ENCODE results near the gene RBPJL. TPM values are rescaled to one million over a fixed set of nuclear protein-coding genes. Genes with fewer than 3 reads are reported as not detected.
"Not testable (repeated sequence)": the region's sequence is repeated elsewhere in the genome, so short reads cannot be mapped to it uniquely, and the experiment has no call there.

RBPJL gene
- total RNA-seq, 1 donor from 2014 or later, result not detected

DNA sequence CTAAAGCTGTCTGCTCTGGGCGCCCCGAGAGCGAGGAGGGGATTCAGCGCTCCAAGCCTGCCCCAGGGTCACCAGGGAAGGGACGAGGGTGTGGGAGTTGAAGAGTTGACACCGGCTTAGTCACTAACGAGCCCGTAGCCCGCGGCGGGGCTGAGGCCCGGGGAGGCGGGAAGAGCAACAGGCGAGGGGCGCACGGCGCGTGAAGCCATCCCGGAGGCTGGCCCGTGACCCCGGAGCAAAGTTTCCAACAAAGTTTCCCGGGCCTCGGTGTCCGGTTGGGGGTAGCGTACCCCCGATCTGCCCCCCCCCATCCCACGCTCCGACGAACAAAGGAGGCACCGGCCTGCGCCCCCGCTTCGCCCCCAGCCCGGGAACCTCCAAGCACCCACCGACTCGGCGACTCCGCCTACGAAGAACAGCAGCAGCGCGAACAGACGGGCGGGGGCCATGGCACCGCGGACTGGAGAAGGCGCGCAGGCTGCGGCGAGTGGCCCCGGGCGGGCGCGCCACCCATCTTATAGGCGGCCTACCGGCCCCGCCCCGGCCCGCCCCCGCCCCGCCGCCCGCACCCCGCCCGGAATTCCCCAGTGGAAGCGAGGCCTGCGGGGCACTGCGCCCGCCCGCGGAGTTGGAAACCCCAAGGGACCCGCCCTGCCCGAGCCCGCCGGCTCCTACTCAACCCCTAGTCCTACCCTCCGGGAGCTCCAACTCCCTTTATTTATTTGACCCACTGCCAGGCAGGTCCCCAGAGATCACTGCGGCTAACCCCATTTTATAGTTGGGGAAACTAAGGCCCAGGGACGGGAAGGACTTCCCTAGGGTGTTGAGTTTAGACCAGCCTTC, 41.5 kb downstream of the RBPJL start, which contains the start of gene SDC4:
Gene SDC4 (minus strand): TSS at position 489 of the 843 bp plus-strand sequence. CDS start 40 bp downstream, at position 449.
- DNase-seq (ENCODE audit: low spot score) (peak; percentile 79), ATAC-seq (peak; percentile 85)
- intact Hi-C loops (cut with DNase I), result no loop called here

DNA sequence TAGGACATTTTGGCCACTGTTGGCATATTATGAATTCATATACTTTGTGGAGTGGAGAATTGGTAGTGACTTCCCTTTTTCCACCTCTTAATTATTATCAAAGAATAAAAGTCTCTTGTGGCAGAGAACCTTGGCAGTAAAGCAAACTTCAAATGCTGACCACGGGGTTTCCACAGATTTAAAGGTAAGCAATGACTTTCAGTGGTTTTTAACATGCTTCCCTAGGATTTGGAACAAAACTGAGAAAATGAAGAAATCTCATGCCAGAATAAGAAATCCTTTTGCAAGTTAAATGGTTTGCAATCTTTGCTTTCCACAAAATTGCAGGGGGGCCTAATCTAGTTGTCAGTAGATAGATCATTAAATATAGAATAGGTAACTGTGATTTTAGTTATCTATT, 43.6 kb downstream of the RBPJL start:
- no peak for ATAC-seq
- intact Hi-C loops (cut with DNase I), result no loop called here
- no peak for DNase-seq (ENCODE audit: low spot score)

DNA sequence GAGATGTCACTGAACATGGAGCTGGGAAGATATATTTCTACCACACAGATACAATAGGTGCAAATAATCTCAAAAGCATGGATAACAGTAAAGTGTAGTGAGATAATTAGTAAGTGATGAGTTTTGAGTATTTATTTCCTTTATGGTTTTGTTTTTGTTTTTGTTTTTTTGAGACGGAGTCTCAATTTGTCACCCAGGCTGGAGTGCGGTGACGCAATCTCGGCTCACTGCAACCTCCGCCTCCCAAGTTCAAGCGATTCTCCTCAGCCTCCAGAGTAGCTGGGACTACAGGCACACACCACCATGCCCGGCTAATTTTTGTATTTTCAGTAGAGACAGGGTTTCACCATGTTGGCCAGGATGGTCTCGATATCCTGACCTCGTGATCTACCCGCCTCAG, 44.2 kb downstream of the RBPJL start:
- intact Hi-C loops (cut with DNase I); ATAC-seq; DNase-seq (ENCODE audit: low spot score): not testable (repeated sequence)

DNA sequence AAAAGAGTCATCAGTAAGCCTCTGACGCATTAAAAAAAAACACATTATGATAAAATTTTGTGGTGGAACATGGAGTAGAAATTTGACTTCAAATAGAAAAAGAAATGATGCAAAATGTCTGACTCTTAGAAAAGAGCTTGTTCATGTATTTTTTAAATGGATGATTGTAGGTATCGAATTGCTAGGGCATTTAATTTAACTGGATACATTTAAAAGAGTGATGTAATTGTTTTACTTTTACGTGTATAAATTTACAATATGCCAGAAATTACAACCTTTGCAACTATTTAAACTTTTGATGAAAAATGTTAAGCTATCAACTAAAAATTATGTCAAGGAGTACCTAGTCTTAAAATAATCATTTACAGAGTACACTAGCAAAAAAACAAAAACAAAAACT, 46.1 kb downstream of the RBPJL start:
- ATAC-seq, result no peak
- DNase-seq (ENCODE audit: low spot score), result no peak
- intact Hi-C loops (cut with DNase I), result no loop called here

DNA sequence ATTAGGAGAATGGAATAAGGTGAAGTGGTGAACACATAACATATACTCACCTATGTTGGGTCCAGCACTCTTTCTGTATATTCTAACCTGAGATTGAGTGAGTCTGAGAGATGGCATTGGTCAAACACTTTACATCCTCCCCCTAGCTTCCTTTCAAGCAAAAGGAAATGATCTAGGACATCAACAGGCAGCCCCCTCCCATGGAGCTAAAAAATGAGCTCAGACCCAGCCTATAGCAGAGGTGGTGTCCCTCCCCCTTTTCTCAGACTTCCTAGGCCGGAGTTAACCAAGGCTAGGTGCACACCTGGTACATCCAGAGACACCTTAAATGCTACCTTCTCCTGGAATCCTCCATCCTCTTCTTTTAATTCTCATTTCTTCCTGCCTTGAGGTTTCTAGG, 47.1 kb downstream of the RBPJL start:
- intact Hi-C loops (cut with DNase I), result no loop called here

DNA sequence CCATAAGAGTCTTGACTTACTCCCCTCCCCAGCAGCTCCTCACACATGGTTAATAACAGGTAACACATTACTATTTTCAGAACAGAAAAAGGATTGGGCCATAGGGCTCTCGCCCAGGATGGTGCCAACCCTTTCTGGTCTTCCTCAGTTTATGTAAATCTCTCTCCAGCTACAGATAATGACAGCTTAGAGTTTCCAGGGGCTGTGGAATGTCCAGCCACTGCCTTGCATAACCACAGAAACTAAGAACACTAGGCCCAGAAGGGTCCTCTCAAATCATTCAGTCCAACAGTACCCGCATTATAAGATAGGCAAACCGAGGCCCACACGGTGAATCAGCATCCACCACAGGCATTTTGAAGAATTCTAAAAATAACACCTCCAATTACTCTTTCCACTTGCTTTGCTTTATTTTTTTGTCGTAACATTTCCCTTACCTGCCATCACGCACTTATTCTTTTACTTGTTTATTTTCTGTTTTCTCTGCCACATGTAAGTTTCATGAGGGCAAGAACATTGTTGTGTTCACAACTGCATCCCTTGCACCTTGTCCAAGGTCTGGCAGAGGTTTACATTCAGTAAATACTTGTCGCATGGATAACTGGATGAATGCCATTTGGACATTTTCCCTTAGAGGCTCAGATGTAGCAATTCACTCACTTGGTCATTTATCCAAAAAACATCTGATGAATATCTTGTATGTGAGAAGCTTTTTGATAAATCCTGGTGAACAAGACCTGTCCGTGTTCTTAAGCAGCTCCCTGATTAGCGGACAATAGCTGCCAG, 48.0 kb downstream of the RBPJL start:
- intact Hi-C loops (cut with DNase I), result no loop called here
- ATAC-seq (no peak), DNase-seq (ENCODE audit: low spot score) (no peak)

More for the DNA sequence above, 47.1 kb downstream of the RBPJL start:
- ATAC-seq (no peak), DNase-seq (ENCODE audit: low spot score) (peak; percentile 18)

DNA sequence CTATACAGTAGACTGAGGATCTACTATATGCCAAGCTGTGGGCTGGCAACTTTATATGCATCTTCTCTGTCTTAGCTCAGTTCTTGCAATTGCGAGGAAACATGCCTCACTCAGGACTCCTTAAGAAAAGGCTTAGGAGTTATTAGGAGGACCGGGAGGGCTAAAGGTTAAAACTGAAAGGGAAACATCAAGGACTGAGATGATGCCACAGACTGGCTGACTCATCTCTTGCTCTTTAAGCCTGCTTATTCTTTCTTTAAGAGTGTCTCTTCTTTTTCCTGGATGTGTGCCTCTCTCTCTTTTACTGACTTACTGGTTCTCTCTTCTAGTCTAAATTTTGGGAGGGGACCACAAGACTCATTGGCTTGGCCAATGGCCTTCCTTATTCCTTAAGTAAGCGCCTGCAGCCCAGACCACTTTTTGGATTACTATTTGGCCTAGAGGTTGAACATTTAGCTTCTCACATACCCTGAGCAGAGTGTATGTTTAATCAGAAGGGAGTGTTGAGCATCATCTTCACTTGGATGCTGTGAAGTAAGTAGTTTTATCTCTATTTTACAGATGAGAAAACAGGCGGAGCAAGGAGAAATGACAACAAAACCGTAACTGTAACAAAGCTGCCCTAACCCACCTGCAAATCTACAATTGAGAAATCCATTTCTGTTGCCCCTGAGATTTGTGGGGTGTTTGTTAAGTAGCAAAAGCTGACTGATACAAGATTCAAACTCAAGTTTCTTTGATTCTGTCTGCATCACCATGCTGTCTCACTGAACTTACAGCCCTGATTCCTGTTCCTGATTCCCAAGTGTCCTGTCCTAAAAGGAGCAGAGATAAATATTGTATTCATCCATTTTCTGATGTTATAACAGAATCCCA, 48.8 kb downstream of the RBPJL start:
- no peak for DNase-seq (ENCODE audit: low spot score)
- intact Hi-C loops (cut with DNase I), result no loop called here

DNA sequence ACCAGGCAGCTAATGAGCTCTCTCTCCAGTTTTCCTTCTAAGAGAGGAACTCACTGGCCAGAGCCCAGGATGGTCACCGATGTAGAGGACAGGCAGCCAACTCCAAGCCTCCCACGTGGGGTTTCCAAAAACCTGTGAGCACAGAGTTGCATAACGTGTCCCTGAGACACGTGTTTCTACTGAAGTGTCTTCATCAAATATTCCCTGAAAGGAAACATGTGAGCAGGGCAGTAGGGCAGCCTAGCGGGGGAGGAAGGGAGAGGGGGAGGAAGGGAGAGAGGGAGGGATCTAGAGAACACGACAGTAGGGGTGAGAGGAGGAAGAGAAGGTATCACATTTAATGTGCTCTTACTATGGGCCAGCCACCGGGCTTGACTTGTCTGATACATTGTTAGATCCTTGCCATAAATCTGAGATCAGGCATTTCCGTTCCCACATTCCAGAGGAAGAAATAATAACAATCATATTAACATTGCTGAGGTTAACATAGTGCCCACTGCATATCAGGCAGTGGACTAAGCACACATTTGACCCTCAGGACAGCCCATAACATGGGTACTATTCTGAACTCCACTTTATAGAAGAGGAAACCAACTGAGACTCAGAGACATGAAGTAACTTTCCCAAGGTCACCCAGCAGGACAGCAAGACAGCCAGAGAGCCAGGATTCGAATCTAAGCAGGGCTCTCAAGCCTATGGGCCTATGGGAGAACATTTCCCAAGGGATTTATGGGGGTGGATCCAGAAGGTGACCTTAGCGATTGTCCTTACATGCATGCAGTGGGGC, 51.8 kb downstream of the RBPJL start:
- ATAC-seq, result peak; percentile 79
- peak; percentile 86 for DNase-seq (ENCODE audit: low spot score)
- intact Hi-C loops (cut with DNase I), result no loop called here

More for the DNA sequence above, 48.8 kb downstream of the RBPJL start:
- no peak for ATAC-seq

DNA sequence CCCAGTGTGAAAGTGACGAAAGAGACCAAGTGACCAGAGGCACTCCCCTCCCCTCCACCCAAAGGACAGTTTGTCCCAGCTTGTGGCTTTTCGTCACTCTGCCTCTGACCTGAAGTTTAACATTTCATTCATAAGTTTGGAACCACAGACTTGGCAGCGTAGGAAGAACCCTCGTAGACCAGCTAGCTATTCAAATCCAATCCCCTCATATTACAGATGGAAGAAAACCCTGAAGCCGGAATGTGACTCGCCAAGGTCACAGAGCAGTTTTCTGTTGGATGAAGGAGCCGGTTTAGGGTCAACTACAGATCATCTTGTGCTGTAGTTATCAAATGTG, 52.4 kb downstream of the RBPJL start:
- DNase-seq (ENCODE audit: low spot score), result peak; percentile 63

DNA sequence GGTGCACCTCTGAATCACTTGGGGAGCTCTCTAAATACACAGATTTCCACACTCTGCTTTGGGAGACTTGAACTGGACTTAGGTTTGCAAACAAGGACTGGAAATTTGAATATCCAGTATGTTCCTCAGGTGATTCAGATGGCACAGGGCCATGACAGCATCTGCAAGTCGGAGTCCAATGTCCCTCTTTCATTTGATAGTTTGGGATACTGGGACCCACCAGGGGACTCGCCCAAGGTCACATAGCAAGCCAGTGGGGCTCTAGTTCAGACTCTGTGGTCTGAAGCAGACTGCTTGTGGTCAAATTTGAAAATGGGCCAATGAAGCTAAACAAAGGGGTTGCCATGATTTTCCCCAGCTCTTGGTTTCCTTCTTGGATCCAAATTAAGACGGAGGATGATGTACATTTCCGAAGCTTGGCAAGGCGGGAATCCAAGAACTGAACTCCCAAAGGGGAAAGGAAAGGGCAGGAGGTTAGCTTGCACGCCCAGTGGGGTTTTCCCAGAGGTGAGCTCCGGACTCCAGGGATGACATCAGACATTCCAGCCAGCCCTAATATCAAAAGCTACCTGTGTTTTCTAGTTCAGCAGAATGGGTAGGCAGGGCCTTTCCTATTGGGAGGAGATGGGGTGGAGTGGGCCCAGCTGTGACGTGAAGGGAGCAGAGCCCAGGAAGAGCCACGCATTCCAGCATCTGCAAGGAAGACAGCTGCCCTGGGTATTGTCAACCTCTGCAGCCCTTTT, 52.9 kb downstream of the RBPJL start:
- DNase-seq (ENCODE audit: low spot score) (peak; percentile 72), ATAC-seq (no peak)
- intact Hi-C loops (cut with DNase I), result no loop called here

More for the DNA sequence above, 52.4 kb downstream of the RBPJL start:
- peak; percentile 59 for ATAC-seq
- intact Hi-C loops (cut with DNase I), result no loop called here

DNA sequence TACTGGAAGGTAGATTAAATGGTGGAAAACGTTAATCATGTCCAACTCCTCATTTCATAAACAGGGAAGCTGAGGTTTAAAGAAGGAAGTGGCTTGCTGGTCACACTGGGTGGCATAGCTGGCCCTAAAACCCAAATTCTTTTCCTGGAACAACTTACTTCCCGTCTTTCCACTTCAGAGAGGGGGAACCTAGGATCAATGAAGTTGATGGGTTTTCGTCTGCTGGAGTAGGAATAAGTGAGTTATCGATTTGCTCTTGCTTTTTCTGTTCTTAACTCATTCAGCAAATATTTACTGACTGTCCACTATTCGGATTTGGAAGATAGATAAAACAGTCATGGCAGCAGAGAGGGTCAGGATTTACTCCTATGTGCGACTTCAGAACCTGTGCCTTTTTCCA, 55.2 kb downstream of the RBPJL start:
- no peak for DNase-seq (ENCODE audit: low spot score)
- intact Hi-C loops (cut with DNase I), result no loop called here
- no peak for ATAC-seq

DNA sequence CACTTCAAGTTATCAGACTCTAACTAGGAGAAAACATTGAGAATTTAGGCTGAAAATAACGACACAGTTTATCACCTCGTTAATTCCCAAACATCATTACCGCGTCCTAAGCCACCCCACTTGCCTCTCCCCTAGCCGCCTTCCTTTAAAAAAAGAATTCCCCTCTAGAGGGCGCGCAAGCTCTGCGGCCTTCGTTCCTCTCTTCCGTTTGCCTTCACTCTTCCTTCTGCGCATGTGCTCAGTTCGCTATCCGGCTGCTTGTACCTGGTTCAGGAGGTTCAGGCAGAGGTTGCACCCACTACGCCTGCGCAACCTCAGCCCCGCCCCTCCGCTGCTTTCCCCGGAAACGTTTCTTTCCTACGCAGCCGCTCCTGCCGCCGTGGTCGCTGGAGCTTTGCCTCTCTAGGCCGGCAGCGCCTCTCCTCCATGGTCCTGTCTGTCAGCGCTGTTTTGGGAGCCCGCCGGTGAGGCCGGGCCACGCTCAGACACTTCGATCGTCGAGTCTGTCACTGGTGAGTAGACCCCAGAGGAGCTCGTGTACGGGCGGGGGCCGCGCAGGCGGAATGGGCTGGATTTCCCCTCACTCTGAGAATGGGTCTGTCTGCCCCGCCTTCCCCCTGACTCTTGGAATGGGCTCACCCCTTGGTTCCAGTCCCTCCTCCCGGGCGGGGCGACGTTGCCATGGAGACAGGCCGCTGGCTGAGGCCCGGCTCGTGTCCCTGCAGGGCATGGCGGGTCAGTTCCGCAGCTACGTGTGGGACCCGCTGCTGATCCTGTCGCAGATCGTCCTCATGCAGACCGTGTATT, 56.4 kb downstream of the RBPJL start, which contains the start of gene SYS1:
Gene SYS1 (plus strand): TSS at position 353 of the 807 bp plus-strand sequence. CDS start 376 bp downstream, at position 729.
- ATAC-seq, result peak; percentile 94
- peak; percentile 100 for DNase-seq (ENCODE audit: low spot score)
- intact Hi-C loops (cut with DNase I), result no loop called here

DNA sequence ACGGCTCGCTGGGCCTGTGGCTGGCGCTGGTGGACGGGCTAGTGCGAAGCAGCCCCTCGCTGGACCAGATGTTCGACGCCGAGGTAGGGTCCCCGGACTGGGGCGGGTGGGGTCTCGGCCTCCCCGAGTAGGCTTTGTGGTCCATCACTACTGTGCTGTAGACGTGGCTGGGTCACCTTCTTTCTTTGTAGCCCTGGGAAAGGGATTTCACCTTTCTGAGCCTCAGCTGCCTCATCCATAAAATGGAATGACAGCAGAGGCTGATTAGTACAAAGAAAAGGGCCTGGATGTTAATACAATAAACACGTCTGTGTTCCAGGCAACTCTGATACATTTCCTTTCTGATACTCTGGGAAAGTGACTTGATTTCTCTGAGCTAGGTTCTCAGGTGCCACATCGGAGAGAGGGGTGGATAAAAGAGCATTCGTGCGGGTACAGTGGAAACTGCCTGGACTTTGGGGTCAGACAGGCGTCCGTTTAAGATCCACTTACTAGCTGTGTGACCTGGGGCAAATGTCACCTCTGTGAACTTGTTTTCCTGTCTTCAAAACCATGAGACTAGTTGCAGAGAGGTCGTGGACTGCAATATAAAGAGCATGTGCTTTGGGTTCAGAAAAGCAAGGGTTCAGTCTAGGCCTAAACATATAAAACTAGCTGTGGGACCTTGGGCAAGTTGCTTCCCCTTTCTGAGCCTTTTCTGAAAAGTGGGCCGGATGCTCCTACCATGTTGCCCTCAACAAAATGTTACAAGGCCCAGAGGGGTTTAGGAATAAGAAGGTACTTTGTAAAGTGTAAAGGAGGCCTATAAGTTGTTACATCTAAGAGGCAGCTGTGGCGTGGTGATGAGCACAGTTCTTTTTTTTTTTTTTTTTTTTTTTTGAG, 57.2 kb downstream of the RBPJL start:
- ATAC-seq (no peak), DNase-seq (ENCODE audit: low spot score) (peak; percentile 31)
- intact Hi-C loops (cut with DNase I), result no loop called here

DNA sequence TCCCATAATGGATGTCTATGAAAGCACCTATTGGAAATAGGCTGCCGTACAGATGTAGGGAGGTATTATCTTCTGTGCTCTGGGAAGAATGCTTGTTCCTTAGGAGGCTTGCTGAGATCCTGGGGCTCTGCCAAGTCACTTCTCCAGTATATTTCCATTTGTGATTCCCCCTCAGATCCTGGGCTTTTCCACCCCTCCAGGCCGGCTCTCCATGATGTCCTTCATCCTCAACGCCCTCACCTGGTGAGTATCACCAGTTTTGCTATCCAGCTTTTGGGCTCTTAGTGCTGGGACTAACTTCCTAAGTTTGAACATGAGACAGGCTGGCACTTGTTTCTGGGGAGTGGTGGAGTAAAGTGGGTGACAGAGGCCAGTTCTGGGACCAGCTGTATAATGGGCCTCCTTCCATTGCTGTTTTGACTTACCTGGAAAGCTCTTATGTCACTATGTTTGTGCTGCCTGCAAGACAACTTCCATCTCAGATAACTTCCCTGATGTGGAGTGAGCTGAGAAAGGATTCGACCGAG, 58.9 kb downstream of the RBPJL start:
- ATAC-seq (no peak), DNase-seq (ENCODE audit: low spot score) (peak; percentile 48)
- intact Hi-C loops (cut with DNase I), result no loop called here

DNA sequence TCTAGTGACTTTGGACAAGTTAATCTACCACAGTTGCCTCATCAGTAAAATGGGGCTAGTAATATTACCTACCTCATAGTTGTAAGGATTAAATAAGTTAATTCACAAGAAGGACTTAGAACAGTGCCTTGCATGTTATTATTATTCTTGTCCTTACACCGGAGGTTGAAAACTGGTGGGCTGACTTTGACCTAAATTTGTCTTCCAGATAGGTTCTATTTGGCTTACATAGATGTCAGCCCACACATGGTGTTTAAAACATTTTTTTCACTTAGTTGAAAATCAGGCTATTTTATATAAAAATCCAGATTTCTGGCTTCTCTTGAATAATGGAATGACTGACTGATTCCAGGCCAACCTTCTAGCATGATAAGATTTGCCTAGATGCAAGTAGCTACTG, 59.6 kb downstream of the RBPJL start:
- ATAC-seq, result no peak
- intact Hi-C loops (cut with DNase I), result no loop called here
- no peak for DNase-seq (ENCODE audit: low spot score)

DNA sequence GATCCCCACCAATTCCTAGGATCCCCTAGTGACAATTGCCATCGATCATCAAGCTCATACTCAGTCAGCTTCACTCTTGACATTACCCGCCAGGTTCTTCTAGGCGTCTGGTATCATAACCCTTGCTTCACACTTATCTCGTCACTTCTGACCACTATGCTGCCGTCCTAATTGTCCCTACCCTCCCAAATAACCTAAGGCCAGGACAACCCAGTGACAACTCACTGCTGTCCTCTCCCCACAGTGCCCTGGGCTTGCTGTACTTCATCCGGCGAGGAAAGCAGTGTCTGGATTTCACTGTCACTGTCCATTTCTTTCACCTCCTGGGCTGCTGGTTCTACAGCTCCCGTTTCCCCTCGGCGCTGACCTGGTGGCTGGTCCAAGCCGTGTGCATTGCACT, 60.0 kb downstream of the RBPJL start:
- intact Hi-C loops (cut with DNase I), result no loop called here
- DNase-seq (ENCODE audit: low spot score) (peak; percentile 30), ATAC-seq (no peak)

Measured in sciatic nerve (tissue), 2 donors.